ENCODE results near the gene CDK5R2. TPM values are rescaled to one million over a fixed set of nuclear protein-coding genes. Genes with fewer than 3 reads are reported as not detected.

The CDK5R2 gene
- total RNA-seq, 4 donors from 2014 or later, result not detected

DNA sequence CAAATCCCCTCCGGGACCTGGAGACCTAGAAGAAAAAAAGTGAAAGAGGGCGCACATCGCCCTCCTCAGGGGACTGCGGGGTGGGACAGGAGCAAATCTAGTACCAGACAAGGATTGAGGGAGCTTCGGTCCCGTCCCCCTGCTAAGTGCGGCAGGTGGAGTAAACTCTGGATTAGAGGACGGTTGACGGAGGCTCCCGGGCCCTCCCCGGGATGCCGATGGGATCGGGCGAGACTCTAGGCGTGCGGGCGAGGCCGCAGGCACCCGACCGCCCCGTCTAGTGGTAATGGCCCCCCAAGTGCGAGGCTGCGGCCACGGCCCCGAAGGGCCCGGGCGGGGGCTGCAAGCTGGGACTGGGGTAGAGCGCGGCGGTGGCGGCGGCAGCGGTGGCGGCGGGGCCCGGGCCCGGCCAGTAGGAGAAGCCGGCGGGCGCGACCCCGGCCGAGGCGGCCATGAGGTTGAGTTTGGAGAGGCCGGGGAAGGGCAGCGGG is 22.0 kb downstream of the CDK5R2 start:
- TF ChIP-seq, protein P1, sequence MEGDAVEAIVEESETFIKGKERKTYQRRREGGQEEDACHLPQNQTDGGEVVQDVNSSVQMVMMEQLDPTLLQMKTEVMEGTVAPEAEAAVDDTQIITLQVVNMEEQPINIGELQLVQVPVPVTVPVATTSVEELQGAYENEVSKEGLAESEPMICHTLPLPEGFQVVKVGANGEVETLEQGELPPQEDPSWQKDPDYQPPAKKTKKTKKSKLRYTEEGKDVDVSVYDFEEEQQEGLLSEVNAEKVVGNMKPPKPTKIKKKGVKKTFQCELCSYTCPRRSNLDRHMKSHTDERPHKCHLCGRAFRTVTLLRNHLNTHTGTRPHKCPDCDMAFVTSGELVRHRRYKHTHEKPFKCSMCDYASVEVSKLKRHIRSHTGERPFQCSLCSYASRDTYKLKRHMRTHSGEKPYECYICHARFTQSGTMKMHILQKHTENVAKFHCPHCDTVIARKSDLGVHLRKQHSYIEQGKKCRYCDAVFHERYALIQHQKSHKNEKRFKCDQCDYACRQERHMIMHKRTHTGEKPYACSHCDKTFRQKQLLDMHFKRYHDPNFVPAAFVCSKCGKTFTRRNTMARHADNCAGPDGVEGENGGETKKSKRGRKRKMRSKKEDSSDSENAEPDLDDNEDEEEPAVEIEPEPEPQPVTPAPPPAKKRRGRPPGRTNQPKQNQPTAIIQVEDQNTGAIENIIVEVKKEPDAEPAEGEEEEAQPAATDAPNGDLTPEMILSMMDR (IDR thresholded peaks at IDR 0.05; ENCODE audit: low read depth), result no peak

DNA sequence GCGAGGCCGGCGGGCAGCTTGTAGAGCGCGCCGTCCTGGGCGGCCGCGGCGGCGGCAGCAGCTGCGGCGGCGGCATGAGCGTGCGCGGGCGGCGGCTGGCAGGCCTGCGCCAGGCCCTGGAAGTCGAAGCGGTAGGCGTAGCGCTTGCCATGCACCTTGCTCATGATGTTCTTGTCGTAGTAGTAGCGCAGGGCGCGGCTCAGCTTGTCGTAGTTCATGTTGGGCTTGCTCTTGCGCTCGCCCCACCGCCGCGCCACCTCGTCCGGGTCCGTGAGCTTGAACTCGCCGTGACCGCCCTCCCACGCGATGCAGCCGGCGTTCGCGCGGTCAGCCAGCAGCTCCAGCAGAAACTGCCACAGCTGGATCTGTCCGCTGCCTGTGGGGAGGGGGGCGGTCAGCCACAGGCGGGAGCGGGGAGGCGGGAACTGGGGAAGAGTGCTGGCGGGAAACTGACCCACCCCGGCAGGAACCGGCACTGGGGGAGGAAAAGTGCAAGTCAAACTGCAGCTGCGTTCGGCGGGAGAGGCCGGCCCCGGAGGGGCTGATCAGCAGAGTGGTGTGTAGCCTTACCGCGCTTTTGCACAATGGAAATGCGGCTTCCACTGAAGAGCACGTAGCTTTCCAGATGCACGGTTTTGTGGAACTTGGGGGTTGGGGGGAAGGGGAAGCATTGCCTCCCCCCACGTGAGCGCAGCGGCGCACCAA is 22.6 kb downstream of the CDK5R2 start:
- TF ChIP-seq, protein P1 (IDR thresholded peaks at IDR 0.05; ENCODE audit: low read depth), result no peak

DNA sequence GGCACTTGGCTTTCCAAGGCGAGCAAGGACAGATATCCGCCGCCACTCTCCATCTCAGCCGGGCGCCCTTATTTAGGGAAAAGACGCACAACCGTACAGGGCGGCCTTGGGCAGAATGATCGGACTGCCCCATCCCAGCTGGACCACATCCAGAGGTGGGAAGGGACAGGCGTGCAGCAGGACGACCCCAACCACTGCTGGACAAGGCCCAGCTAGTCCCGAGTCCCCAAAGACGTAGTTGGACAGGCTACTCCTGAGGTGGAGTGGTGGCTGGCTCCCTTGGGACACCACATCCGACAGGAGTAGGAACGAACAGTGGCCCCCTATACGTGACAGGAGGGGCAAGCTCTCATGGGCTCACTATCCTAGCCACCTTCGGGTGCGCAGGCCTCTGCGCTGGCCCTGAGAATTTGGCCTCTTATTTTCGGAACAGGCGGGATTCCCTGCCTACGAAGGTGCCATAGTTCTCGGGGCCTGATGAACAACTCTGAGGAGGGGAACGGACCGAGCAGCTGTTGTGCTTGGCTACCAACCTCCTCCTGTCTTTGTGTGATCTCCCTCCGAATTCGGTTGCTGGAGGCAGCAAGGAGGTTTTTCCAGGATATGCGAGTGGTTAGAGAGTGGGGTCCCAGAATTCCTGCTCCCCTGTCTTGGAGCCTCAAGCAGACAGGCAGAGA is 23.3 kb downstream of the CDK5R2 start:
- TF ChIP-seq, protein P1 (IDR thresholded peaks at IDR 0.05; ENCODE audit: low read depth), result no peak

DNA sequence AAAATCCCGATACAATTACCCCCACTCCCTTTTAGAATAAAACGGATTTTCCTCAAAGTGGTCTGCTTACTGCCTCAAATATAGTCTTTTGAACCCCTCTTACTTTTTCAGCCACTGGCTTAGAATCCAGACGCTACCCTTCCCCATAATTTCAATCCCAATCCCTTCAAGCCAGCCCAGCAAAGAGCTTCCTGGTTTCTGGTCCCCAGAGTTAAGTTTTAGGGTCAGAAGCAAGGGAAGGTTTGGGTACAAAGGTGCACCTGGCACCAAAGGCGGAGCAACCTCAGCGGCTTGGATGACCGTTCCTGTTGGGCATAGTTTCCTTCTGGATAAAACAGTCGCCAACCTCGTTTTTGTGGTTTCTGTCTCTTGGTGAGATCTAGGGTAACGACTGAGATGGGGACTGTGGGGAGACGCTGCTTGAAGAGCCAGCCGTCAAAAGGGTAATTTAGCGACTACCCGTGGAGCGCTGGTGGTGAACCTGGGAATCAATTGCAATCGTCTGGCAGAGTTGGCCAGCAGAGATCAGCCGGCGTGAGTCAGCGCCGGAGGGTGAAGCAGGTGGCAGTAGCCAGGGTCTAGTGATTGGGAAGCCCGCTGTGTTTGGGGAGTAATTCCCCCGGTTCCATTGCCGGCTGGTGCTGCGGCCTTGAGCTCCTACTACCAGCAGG is 23.9 kb downstream of the CDK5R2 start:
- TF ChIP-seq, protein P1 (IDR thresholded peaks at IDR 0.05; ENCODE audit: low read depth), result no peak

DNA sequence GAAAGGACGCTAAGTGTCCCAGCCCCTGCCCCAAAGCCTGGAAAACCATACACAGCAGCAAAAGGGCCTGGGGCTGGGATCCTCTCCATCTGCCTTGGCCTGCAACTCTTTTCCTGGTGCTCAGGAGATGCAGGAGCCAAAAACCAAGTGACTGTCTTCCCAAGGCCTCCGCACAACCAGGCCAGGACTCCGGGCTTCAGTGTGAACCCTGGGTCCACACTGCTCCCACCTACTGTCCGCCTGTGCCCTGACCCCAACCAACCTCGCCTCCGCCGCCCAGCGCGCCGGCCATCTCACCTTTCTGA is 24.4 kb downstream of the CDK5R2 start:
- TF ChIP-seq, protein P1 (IDR thresholded peaks at IDR 0.05; ENCODE audit: low read depth), result no peak

DNA sequence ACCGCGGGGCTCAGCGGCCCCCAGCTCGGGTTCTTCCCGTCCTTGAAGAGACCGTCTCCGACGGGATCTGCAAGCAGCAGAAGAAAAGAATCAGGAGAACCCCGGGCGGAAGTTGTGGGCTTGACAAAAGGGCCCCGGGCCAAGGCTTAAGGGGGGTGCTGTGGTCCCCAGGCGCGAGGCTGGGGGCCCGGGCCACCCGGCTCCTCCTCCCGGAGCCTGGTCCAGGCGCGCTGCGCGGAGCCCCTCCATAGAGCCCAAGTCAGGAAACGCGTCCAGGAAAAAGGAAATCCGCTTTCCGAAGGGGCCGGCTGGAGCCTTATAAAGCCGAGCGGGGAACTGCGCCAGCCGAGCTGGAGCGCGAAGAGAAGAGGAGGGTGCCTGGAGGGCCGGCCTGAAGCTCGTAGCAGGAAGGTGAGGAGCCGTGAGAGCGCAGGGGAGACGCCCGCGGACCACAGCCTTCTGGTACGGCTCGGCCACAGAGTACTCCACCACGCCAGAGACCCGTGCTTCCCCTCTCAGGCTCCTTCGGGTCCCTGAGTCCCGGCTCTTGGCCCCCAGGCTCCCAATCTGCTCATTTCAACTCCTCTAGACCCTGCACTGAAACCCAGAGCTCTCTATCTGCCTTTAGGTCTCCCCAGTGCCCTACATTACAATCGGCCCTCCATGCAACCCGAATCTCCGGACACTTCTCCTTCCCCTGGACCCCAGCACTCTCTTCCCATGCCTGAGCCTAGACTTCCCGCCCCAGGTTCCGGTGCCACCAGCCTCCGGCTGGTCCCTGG is 25.0 kb downstream of the CDK5R2 start:
- TF ChIP-seq, protein P1 (IDR thresholded peaks at IDR 0.05; ENCODE audit: low read depth), result no peak

DNA sequence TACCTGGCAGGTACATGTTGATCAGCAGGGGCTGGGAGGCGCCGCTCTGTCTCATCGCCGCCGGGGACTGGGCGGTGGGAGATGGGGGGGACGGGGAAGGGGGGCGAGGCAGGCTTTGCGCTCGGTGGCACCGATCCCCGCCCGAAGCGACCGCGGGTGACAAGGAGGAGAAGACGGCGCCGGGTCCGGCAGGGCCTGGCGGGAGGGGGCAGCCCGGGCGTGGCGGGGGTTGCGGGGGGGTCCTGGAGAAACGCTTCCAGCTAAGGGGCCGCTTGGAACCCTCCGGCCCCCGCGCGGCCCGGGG is 25.5 kb downstream of the CDK5R2 start, which contains the start of gene FEV:
FEV (minus strand) TSS at position 164 of the 304 bp plus-strand sequence; CDS start at position 55, 109 bp downstream.
- TF ChIP-seq, protein P1 (IDR thresholded peaks at IDR 0.05; ENCODE audit: low read depth), result no peak
